Large intestine (tissue), 3 donors: ENCODE results near the gene PLCB1. TPM values are rescaled to one million over a fixed set of nuclear protein-coding genes. Genes with fewer than 3 reads are reported as not detected.

Source experiments
- DNase-seq, 2 donors: peaks; one replicate each; pipeline versions ENCODE4 v3.0.0 to v3.0.0-alpha.2; 2013
- H3K27ac ChIP-seq: one replicate; pipeline ENCODE4 v1.5.1; 2013; ENCODE audit warnings: low read length
- H3K27me3 ChIP-seq: 2 replicates; pipeline ENCODE4 v1.6.1; 2013; ENCODE audit warnings: low read length; ENCODE audit not compliant: control insufficient read depth, insufficient read depth
- H3K36me3 ChIP-seq: 2 replicates; pipeline ENCODE4 v1.6.1; 2013; ENCODE audit warnings: low read length; ENCODE audit not compliant: control insufficient read depth, insufficient read depth
- H3K4me1 ChIP-seq: one replicate; pipeline ENCODE4 v1.6.1; 2013; ENCODE audit warnings: low read length; ENCODE audit not compliant: control insufficient read depth, insufficient read depth
- H3K4me3 ChIP-seq: one replicate; pipeline ENCODE4 v1.5.1; 2013; ENCODE audit warnings: low read length
- H3K9me3 ChIP-seq: one replicate; pipeline ENCODE4 v1.6.1; 2013; ENCODE audit warnings: mild to moderate bottlenecking, low read depth, low read length, moderate library complexity; ENCODE audit not compliant: control insufficient read depth
- WGBS: methylation state at CpG from one replicate; pipeline ENCODE4 v1.1.5; 2013; ENCODE audit warnings: low lambda C conversion rate; ENCODE audit not compliant: insufficient coverage; 5-methylcytosine and 5-hydroxymethylcytosine counted together
- polyA plus RNA-seq: library from polyadenylated mRNA; unstranded; fragments of 120-200 nt; gene quantifications from one replicate; pipeline ENCODE4 v1.2.1, GENCODE V29; 2013

The PLCB1 gene
- polyA plus RNA-seq, 1 donor = 7.4 TPM

GRCh38 chr20:8724884-8725283 is 592.8 kb downstream of the PLCB1 start:
- Histone ChIP-seq H3K4me1 (no peaks in the 10 kb centered on the region), H3K4me3 (no peak overlapping the region), H3K9me3 (no peaks in the 10 kb centered on the region), H3K27ac (no peak overlapping the region), H3K36me3 (no peaks in the 10 kb centered on the region), H3K27me3 (no peaks in the 10 kb centered on the region)
- DNase-seq = no peak
- 80% methylated on average over 1 of the region's 2 CpGs for WGBS

- Histone ChIP-seq H3K9me3 (no peaks in the 10 kb centered on the region), H3K27ac (no peak overlapping the region), H3K4me3 (no peak overlapping the region), H3K4me1 (no peaks in the 10 kb centered on the region), H3K36me3 (no peaks in the 10 kb centered on the region), H3K27me3 (no peaks in the 10 kb centered on the region)
- no peak for DNase-seq
- WGBS = no CpG with 5 or more reads among the region's 2 CpGs
Observed at GRCh38 chr20:8726460-8726859, 594.4 kb downstream of the PLCB1 start.

- H3K27ac ChIP-seq = no peak overlapping the region
- H3K27me3 ChIP-seq = no peaks in the 10 kb centered on the region
- no peak for DNase-seq
- no peaks in the 10 kb centered on the region for H3K36me3 ChIP-seq
- H3K4me3 ChIP-seq = no peak overlapping the region
- H3K9me3 ChIP-seq = no peaks in the 10 kb centered on the region
- 80% methylated on average over 1 of the region's 3 CpGs for WGBS
- no peaks in the 10 kb centered on the region for H3K4me1 ChIP-seq
Observed at GRCh38 chr20:8735014-8735413, 602.9 kb downstream of the PLCB1 start.

- Histone ChIP-seq H3K4me3 (no peak overlapping the region), H3K27ac (no peak overlapping the region), H3K36me3 (no peaks in the 10 kb centered on the region), H3K4me1 (no peaks in the 10 kb centered on the region), H3K27me3 (no peaks in the 10 kb centered on the region), H3K9me3 (no peaks in the 10 kb centered on the region)
- DNase-seq = no peak
Observed at GRCh38 chr20:8735674-8736073, 603.6 kb downstream of the PLCB1 start.

- no peaks in the 10 kb centered on the region for H3K4me1 ChIP-seq
- no peaks in the 10 kb centered on the region for H3K27me3 ChIP-seq
- H3K4me3 ChIP-seq = no peak overlapping the region
- DNase-seq = no peak
- H3K9me3 ChIP-seq = no peaks in the 10 kb centered on the region
- H3K27ac ChIP-seq = no peak overlapping the region
- H3K36me3 ChIP-seq = no peaks in the 10 kb centered on the region
- 90% methylated on average over 2 of the region's 4 CpGs for WGBS
Observed at GRCh38 chr20:8740265-8740664, 608.2 kb downstream of the PLCB1 start.

- Histone ChIP-seq H3K4me1 (no peaks in the 10 kb centered on the region), H3K4me3 (no peak overlapping the region), H3K27ac (no peak overlapping the region), H3K9me3 (no peaks in the 10 kb centered on the region), H3K27me3 (no peaks in the 10 kb centered on the region), H3K36me3 (no peaks in the 10 kb centered on the region)
- DNase-seq = no peak
- WGBS = no CpG with 5 or more reads among the region's 3 CpGs
Observed at GRCh38 chr20:8744228-8744844, 612.3 kb downstream of the PLCB1 start.

- Histone ChIP-seq H3K4me3 (no peak overlapping the region), H3K9me3 (no peaks in the 10 kb centered on the region), H3K27me3 (no peaks in the 10 kb centered on the region), H3K27ac (no peak overlapping the region), H3K36me3 (no peaks in the 10 kb centered on the region), H3K4me1 (no peaks in the 10 kb centered on the region)
- WGBS = 80% methylated on average over 1 of the region's 8 CpGs
- no peak for DNase-seq
Observed at GRCh38 chr20:8749101-8749500, 617.0 kb downstream of the PLCB1 start.

GRCh38 chr20:8749986-8750385 is 617.9 kb downstream of the PLCB1 start:
- Histone ChIP-seq H3K9me3 (no peaks in the 10 kb centered on the region), H3K4me1 (no peaks in the 10 kb centered on the region), H3K27me3 (no peaks in the 10 kb centered on the region), H3K36me3 (no peaks in the 10 kb centered on the region), H3K27ac (no peak overlapping the region), H3K4me3 (no peak overlapping the region)
- no CpG with 5 or more reads among the region's 1 CpG for WGBS
- DNase-seq = no peak

GRCh38 chr20:8755340-8756118 is 623.5 kb downstream of the PLCB1 start:
- Histone ChIP-seq H3K4me3 (no peak overlapping the region), H3K27ac (no peak overlapping the region), H3K27me3 (no peaks in the 10 kb centered on the region), H3K9me3 (no peaks in the 10 kb centered on the region), H3K4me1 (no peaks in the 10 kb centered on the region), H3K36me3 (no peaks in the 10 kb centered on the region)
- DNase-seq = no peak
- 100% methylated on average over 2 of the region's 3 CpGs for WGBS

- H3K4me3 ChIP-seq = no peak overlapping the region
- H3K9me3 ChIP-seq = no peaks in the 10 kb centered on the region
- H3K27me3 ChIP-seq = no peaks in the 10 kb centered on the region
- no peak overlapping the region for H3K27ac ChIP-seq
- DNase-seq = no peak
- no peaks in the 10 kb centered on the region for H3K4me1 ChIP-seq
- H3K36me3 ChIP-seq = no peaks in the 10 kb centered on the region
- WGBS = no CpG with 5 or more reads among the region's 2 CpGs
Observed at GRCh38 chr20:8756410-8756809, 624.3 kb downstream of the PLCB1 start.

GRCh38 chr20:8757146-8757545 is 625.1 kb downstream of the PLCB1 start:
- DNase-seq = no peak
- Histone ChIP-seq H3K4me3 (no peak overlapping the region), H3K27me3 (no peaks in the 10 kb centered on the region), H3K9me3 (no peaks in the 10 kb centered on the region), H3K27ac (no peak overlapping the region), H3K4me1 (no peaks in the 10 kb centered on the region), H3K36me3 (no peaks in the 10 kb centered on the region)
- 100% methylated on average over 2 of the region's 4 CpGs for WGBS
